HepG2 (cell line): ENCODE data around the gene RGS13. TPM values are rescaled to one million over a fixed set of nuclear protein-coding genes. Genes with fewer than 3 reads are reported as not detected.

Experiments used
- CCDC6 ChIP-seq: sonication (generic); formaldehyde crosslinking; IDR thresholded peaks from 2 replicates; pipeline ENCODE4 v1.8.1; 2022; ENCODE audit warnings: mild to moderate bottlenecking, missing genetic modification reagents, moderate library complexity
- GATA4 ChIP-seq: sonication (generic); IDR thresholded peaks from 2 replicates; pipeline ENCODE4 v1.6.1; 2016; ENCODE audit warnings: antibody characterized with exemption, low read depth, borderline replicate concordance
- HOXA9 ChIP-seq: sonication (generic); formaldehyde crosslinking; IDR thresholded peaks from 2 replicates; pipeline ENCODE4 v1.8.1; 2022; ENCODE audit warnings: missing genetic modification reagents, mild to moderate bottlenecking, moderate library complexity, borderline replicate concordance
- MAFF ChIP-seq: IDR thresholded peaks from 2 replicates; pipeline ENCODE4 v1.6.1; 2011; ENCODE audit warnings: low read depth, low read length, improper control_type of control experiment
- MBNL3 ChIP-seq: fragments of 250-450 bp; sonication (Bioruptor Pico); conservative IDR thresholded peaks from 2 replicates; pipeline ENCODE4 v1.8.0; 2022; ENCODE audit warnings: mild to moderate bottlenecking, inconsistent platforms
- MXD4 ChIP-seq: IDR thresholded peaks from 2 replicates; pipeline ENCODE4 v1.6.1; 2016; ENCODE audit warnings: mild to moderate bottlenecking, missing biosample characterization, missing genetic modification reagents
- NAIF1 ChIP-seq: sonication (generic); formaldehyde crosslinking; IDR thresholded peaks from 2 replicates; pipeline ENCODE4 v1.5.0; 2020; ENCODE audit warnings: mild to moderate bottlenecking, missing genetic modification reagents, borderline replicate concordance
- NFE2 ChIP-seq: sonication (generic); formaldehyde crosslinking; IDR thresholded peaks from 2 replicates; pipeline ENCODE4 v1.4.0; 2020; ENCODE audit warnings: missing genetic modification reagents
- PAX8 ChIP-seq: sonication (generic); formaldehyde crosslinking; IDR thresholded peaks from 2 replicates; pipeline ENCODE4 v1.8.0; 2022; ENCODE audit warnings: mild to moderate bottlenecking, missing genetic modification reagents, borderline replicate concordance
- RXRA ChIP-seq: sonication (generic); formaldehyde crosslinking; IDR thresholded peaks from 2 replicates; pipeline ENCODE4 v1.5.1; 2020; ENCODE audit warnings: missing genetic modification reagents
- SATB2 ChIP-seq: sonication (generic); formaldehyde crosslinking; IDR thresholded peaks from 2 replicates; pipeline ENCODE4 v1.5.0; 2020; ENCODE audit warnings: missing genetic modification reagents
- SIX1 ChIP-seq: sonication (generic); formaldehyde crosslinking; IDR thresholded peaks from 2 replicates; pipeline ENCODE4 v1.4.0; 2020; ENCODE audit warnings: missing genetic modification reagents, borderline replicate concordance
- SMARCC2 ChIP-seq: fragments of 450-650 bp; IDR thresholded peaks from 2 replicates; pipeline ENCODE4 v1.6.1; 2017; ENCODE audit warnings: antibody characterized with exemption, mild to moderate bottlenecking
- SUZ12 ChIP-seq: fragments of 150-350 bp; IDR thresholded peaks from 2 replicates; pipeline ENCODE4 v1.6.1; 2014; ENCODE audit warnings: low read depth, low read length
- ZBTB20 ChIP-seq: sonication (generic); formaldehyde crosslinking; IDR thresholded peaks from 2 replicates; pipeline ENCODE4 v1.8.1; 2023; ENCODE audit warnings: missing genetic modification reagents, low read depth, mild to moderate bottlenecking, borderline replicate concordance
- ZFP62 ChIP-seq: sonication (generic); formaldehyde crosslinking; IDR thresholded peaks from 2 replicates; pipeline ENCODE4 v1.4.0; 2020; ENCODE audit warnings: missing genetic modification reagents
- ZKSCAN5 ChIP-seq: sonication (generic); formaldehyde crosslinking; IDR thresholded peaks from 2 replicates; pipeline ENCODE4 v1.5.1; 2020; ENCODE audit warnings: mild to moderate bottlenecking, missing genetic modification reagents
- ZNF224 ChIP-seq: sonication (generic); formaldehyde crosslinking; IDR thresholded peaks from 2 replicates; pipeline ENCODE4 v1.5.0; 2020; ENCODE audit warnings: mild to moderate bottlenecking, missing genetic modification reagents
- ZNF264 ChIP-seq: sonication (generic); formaldehyde crosslinking; IDR thresholded peaks from 2 replicates; pipeline ENCODE4 v1.4.0; 2020; ENCODE audit warnings: missing genetic modification reagents
- ZNF326 ChIP-seq: sonication (generic); formaldehyde crosslinking; IDR thresholded peaks from 2 replicates; pipeline ENCODE4 v1.4.0; 2020; ENCODE audit warnings: missing genetic modification reagents, borderline replicate concordance
- ZNF432 ChIP-seq: sonication (generic); formaldehyde crosslinking; IDR thresholded peaks from 2 replicates; pipeline ENCODE4 v1.5.0; 2020; ENCODE audit warnings: missing genetic modification reagents, mild to moderate bottlenecking, borderline replicate concordance
- ZNF484 ChIP-seq: sonication (generic); formaldehyde crosslinking; IDR thresholded peaks from 2 replicates; pipeline ENCODE4 v1.5.1; 2020; ENCODE audit warnings: mild to moderate bottlenecking, low read depth, missing genetic modification reagents, borderline replicate concordance
- ZNF589 ChIP-seq: sonication (generic); formaldehyde crosslinking; conservative IDR thresholded peaks from 2 replicates; pipeline ENCODE4 v1.8.0; 2022; ENCODE audit warnings: mild to moderate bottlenecking, moderate library complexity, missing genetic modification reagents
- ZNF619 ChIP-seq: sonication (generic); formaldehyde crosslinking; IDR thresholded peaks from 2 replicates; pipeline ENCODE4 v1.4.0; 2020; ENCODE audit warnings: mild to moderate bottlenecking, missing genetic modification reagents
- ZNF7 ChIP-seq: IDR thresholded peaks from 2 replicates; pipeline ENCODE4 v1.6.1; 2016; ENCODE audit warnings: missing biosample characterization, missing genetic modification reagents
- ZNF83 ChIP-seq: sonication (generic); formaldehyde crosslinking; IDR thresholded peaks from 2 replicates; pipeline ENCODE4 v1.4.0; 2020; ENCODE audit warnings: missing genetic modification reagents, mild to moderate bottlenecking, borderline replicate concordance
- polyA plus RNA-seq, 8 experiments: library from polyadenylated mRNA; depleted of rRNA in 3 of 8; stranded (reverse) in 7 of 8; unstranded in 1 of 8; fragments of >200 nt; fragmentation: Illumina TruSeq in 4 of 8; extraction: Trizol in 4 of 8; gene quantifications; 2 replicates each; pipeline versions ENCODE4 v1.2.1 to v1.2.3, GENCODE V29; 2011 to 2016; ENCODE audit warnings: low read depth in 4 of 8, missing spikeins in 1 of 8, mixed read lengths in 1 of 8; ENCODE audit not compliant: insufficient read depth in 1 of 8
- total RNA-seq, 5 experiments: library from RNA; depleted of rRNA; stranded (reverse); fragments of >200 nt; fragmentation: Illumina TruSeq; extraction: Trizol; gene quantifications; 2 replicates each; pipeline ENCODE4 v1.2.3, GENCODE V29; 2016; ENCODE audit warnings: low read depth in 1 of 5
- TF ChIP-seq, protein P1 (sequence below): sonication (generic); formaldehyde crosslinking; IDR thresholded peaks from 2 replicates; pipeline ENCODE4 v1.8.0; 2022; ENCODE audit warnings: mild to moderate bottlenecking, missing genetic modification reagents, borderline replicate concordance
- TF ChIP-seq, protein P2 (sequence below): sonication (generic); formaldehyde crosslinking; IDR thresholded peaks from 2 replicates; pipeline ENCODE4 v1.8.1; 2023; ENCODE audit warnings: mild to moderate bottlenecking, inconsistent platforms, moderate library complexity, missing genetic modification reagents, borderline replicate concordance
- TF ChIP-seq, protein P3 (sequence below), 2 experiments: fragments of 450-650 bp in 1 of 2; sonication (generic) in 1 of 2; formaldehyde crosslinking; IDR thresholded peaks; 2 replicates each; pipeline versions ENCODE4 v1.5.0 to v1.8.0; 2020 to 2022; ENCODE audit warnings: mild to moderate bottlenecking in 1 of 2, missing genetic modification reagents in 1 of 2

RGS13 gene
- total and polyA plus RNA-seq, 2 of the 13 experiments (the other 11 are each of a cell fraction or from before 2014, with no cell fraction given): not detected

DNA sequence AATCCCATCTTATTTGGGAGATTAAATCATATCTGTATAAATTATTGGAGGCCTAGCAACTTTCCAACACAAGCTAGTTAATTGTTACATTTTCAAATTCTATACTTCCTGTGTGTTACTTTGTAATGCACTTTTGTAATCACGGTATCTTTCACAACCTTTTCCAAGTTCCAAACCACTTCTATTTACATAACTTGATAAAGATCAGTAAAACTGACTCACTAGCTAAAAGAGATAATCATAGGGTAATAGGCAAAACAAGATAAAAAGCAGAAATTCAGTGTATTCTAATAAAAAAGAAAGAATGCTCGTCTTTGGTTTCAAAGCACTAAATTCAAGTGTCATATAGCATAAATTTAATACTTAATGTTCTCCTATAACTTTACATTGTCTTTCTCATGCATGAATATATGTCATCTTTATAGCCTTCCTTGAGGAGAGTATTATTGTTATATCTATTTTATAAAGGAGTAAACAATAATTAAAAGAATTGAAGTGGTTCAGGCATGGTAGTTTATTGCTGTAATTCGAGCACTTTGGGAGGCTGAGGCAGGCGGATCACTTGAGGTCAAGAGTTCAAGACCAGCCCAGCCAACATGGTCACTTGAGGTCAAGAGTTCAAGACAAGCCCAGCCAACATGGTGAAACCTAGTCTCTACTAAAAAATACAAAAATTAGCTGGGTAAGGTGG lies 66.4 kb downstream of the RGS13 start (continued):
- TF ChIP-seq RXRA (CRISPR knock-in tag): peak; percentile 51; the same call in 1 of the 2 replicates
- TF ChIP-seq ZBTB20 (CRISPR knock-in tag): peak; percentile 52; the same call in 1 of the 2 replicates
- TF ChIP-seq HOXA9 (CRISPR knock-in tag): no peak
- TF ChIP-seq SIX1 (CRISPR knock-in tag): peak; percentile 28; the same call in 1 of the 2 replicates
- no peak for TF ChIP-seq ZKSCAN5 (CRISPR knock-in tag)
- TF ChIP-seq, protein P1, sequence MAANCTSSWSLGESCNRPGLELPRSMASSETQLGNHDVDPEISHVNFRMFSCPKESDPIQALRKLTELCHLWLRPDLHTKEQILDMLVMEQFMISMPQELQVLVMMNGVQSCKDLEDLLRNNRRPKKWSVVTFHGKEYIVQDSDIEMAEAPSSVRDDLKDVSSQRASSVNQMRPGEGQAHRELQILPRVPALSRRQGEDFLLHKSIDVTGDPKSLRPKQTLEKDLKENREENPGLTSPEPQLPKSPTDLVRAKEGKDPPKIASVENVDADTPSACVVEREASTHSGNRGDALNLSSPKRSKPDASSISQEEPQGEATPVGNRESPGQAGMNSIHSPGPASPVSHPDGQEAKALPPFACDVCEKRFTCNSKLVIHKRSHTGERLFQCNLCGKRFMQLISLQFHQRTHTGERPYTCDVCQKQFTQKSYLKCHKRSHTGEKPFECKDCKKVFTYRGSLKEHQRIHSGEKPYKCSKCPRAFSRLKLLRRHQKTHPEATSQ (CRISPR knock-in tag): no peak
- no peak for TF ChIP-seq ZNF589 (CRISPR knock-in tag)
- no peak for TF ChIP-seq ZNF432 (CRISPR knock-in tag)
- 0 out of 2 replicates have a peak, but pooled peaks have one; percentile 16 for TF ChIP-seq ZNF264 (CRISPR knock-in tag)
- no peak for TF ChIP-seq MBNL3 (CRISPR knock-in tag)
- TF ChIP-seq NFE2: no peak
- no peak for TF ChIP-seq ZNF326 (CRISPR knock-in tag)
- no peak for TF ChIP-seq ZNF224 (CRISPR knock-in tag)
- TF ChIP-seq, protein P2, sequence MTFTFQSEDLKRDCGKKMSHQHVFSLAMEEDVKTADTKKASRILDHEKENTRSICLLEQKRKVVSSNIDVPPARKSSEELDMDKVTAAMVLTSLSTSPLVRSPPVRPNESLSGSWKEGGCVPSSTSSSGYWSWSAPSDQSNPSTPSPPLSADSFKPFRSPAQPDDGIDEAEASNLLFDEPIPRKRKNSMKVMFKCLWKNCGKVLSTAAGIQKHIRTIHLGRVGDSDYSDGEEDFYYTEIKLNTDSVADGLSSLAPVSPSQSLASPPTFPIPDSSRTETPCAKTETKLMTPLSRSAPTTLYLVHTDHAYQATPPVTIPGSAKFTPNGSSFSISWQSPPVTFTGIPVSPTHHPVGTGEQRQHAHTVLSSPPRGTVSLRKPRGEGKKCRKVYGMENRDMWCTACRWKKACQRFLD (CRISPR knock-in tag): no peak
- no peak for TF ChIP-seq ZNF619 (CRISPR knock-in tag)
- TF ChIP-seq SUZ12: no peak
- peak; percentile 93; the same call in 1 of the 2 replicates for TF ChIP-seq GATA4
- no peak for TF ChIP-seq NAIF1 (CRISPR knock-in tag)
- TF ChIP-seq MXD4 (CRISPR knock-in tag): no peak
- no peak for TF ChIP-seq PAX8
- no peak for TF ChIP-seq ZNF7 (CRISPR knock-in tag)
- TF ChIP-seq SMARCC2: no peak
- no peak for TF ChIP-seq ZNF484 (CRISPR knock-in tag)
- TF ChIP-seq ZFP62: no peak
- no peak for TF ChIP-seq ZNF83 (CRISPR knock-in tag)
- TF ChIP-seq, protein P3, sequence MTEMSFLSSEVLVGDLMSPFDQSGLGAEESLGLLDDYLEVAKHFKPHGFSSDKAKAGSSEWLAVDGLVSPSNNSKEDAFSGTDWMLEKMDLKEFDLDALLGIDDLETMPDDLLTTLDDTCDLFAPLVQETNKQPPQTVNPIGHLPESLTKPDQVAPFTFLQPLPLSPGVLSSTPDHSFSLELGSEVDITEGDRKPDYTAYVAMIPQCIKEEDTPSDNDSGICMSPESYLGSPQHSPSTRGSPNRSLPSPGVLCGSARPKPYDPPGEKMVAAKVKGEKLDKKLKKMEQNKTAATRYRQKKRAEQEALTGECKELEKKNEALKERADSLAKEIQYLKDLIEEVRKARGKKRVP (CRISPR knock-in tag; IDR thresholded peaks at IDR 0.05): peak in 1 of 2 experiments; percentile 66; a peak in 2 of 4 replicates
- TF ChIP-seq SATB2: no peak
- no peak for TF ChIP-seq CCDC6 (CRISPR knock-in tag)
- TF ChIP-seq MAFF: no peak
